ENCODE data around the gene EPHB3.

- TF ChIP-seq REST (IDR thresholded peaks at IDR 0.05; ENCODE audit: insufficient read depth in 1 of 2, low read depth in 2 of 2, low read length in 1 of 2) (no peak), POLR2AphosphoS5 (IDR thresholded peaks at IDR 0.05; ENCODE audit: low read depth, low read length) (no peak), CTCF (IDR thresholded peaks at IDR 0.05) (no peak), SIN3A (IDR thresholded peaks at IDR 0.05; ENCODE audit: borderline replicate concordance, insufficient read depth, low read depth, low read length) (no peak)
These were observed 2.2 kb upstream of the EPHB3 start for GRCh38 chr3:184559336-184559735.

All from Panc1 (cell line).